Endothelial cell of umbilical vein (primary cell): ENCODE measurements around the gene TENT4B. TPM values are rescaled to one million over a fixed set of nuclear protein-coding genes. Genes with fewer than 3 reads are reported as not detected.

Experiments used
- BruUV-seq: library from RNA; stranded (reverse); fragments of 400-500 nt; replicated peaks from 2 replicates; lab custom pipeline; 2021; lab: Mats Ljungman, UMichigan
- CTCF ChIA-PET: fragments of 300-600, 350-600 bp; sonication (Branson Sonifier 250); formaldehyde crosslinking; loops from one replicate; lab custom pipeline; 2021; ENCODE audit warnings: antibody characterized with exemption, inconsistent platforms; lab: Charles Lee
- POLR2A ChIA-PET: fragments of 300-600, 350-600 bp; sonication (Branson Sonifier 250); formaldehyde crosslinking; loops from one replicate; lab custom pipeline; 2021; ENCODE audit warnings: antibody characterized with exemption, inconsistent platforms; lab: Charles Lee
- DNase-seq: peaks from one replicate; pipeline ENCODE4 v3.0.0-alpha.2; 2011; ENCODE audit warnings: low read depth, low spot score
- FAIRE-seq: peaks from 2 replicates; lab custom pipeline; 2011; peaks lifted over from hg19 to GRCh38; lab: Jason Lieb, UNC
- H2AFZ ChIP-seq: 2 replicates; pipeline ENCODE4 v1.6.0; 2012; ENCODE audit warnings: low read depth, low read length, control low read depth, inconsistent platforms
- H3K27ac ChIP-seq: 2 replicates; pipeline ENCODE4 v1.5.1; 2011; ENCODE audit warnings: low read depth, mild to moderate bottlenecking, control low read depth, low read length, moderate library complexity; ENCODE audit not compliant: insufficient read depth
- H3K27me3 ChIP-seq, 2 experiments: 2 replicates each; pipeline versions ENCODE4 v1.6.0 to v1.6.1; 2011; ENCODE audit warnings: low read length in 2 of 2, mixed read lengths in 1 of 2; ENCODE audit not compliant: control insufficient read depth in 2 of 2, insufficient read depth in 2 of 2
- H3K36me3 ChIP-seq, 2 experiments: 2 replicates in 1 of 2; 3 replicates in 1 of 2; pipeline ENCODE4 v1.5.1; 2011; ENCODE audit warnings: low read length in 2 of 2, mild to moderate bottlenecking in 1 of 2, moderate library complexity in 1 of 2; ENCODE audit not compliant: control insufficient read depth in 2 of 2, insufficient read depth in 2 of 2; ENCODE audit errors: extremely low read depth in 1 of 2
- H3K4me1 ChIP-seq: 3 replicates; pipeline ENCODE4 v1.5.1; 2011; ENCODE audit warnings: mild to moderate bottlenecking, low read length; ENCODE audit not compliant: control insufficient read depth, insufficient read depth; ENCODE audit errors: extremely low read depth
- H3K4me2 ChIP-seq: 2 replicates; pipeline ENCODE4 v1.6.1; 2011; ENCODE audit warnings: low read length, control low read depth, mixed read lengths; ENCODE audit not compliant: insufficient read depth
- H3K4me3 ChIP-seq, 3 experiments: fragments of 200-600 bp in 1 of 3; sonication (generic), shearing (Covaris generic) in 1 of 3; replicated peaks in 1 of 3; 2 replicates each; pipeline ENCODE4 v1.5.1; 2011 to 2016; ENCODE audit warnings: control low read depth in 3 of 3, low read length in 3 of 3, mild to moderate bottlenecking in 2 of 3, inconsistent platforms in 1 of 3, low read depth in 1 of 3, moderate library complexity in 1 of 3; ENCODE audit not compliant: insufficient read depth in 1 of 3
- H3K79me2 ChIP-seq: 2 replicates; pipeline ENCODE4 v1.6.0; 2012; ENCODE audit warnings: low read length, inconsistent platforms; ENCODE audit not compliant: control insufficient read depth, insufficient read depth
- H3K9ac ChIP-seq: replicated peaks from 2 replicates; pipeline ENCODE3; 2011; ENCODE audit warnings: low read length, control low read depth; ENCODE audit not compliant: insufficient read depth; ENCODE audit errors: extremely low read depth
- H3K9me1 ChIP-seq: replicated peaks from 3 replicates; pipeline ENCODE4 v1.6.0; 2011; ENCODE audit warnings: mild to moderate bottlenecking, low read length; ENCODE audit not compliant: control insufficient read depth, insufficient read depth; ENCODE audit errors: extremely low read depth
- H3K9me3 ChIP-seq: replicated peaks from 2 replicates; pipeline ENCODE4 v1.5.1; 2012; ENCODE audit warnings: low read length, inconsistent platforms; ENCODE audit not compliant: control insufficient read depth, insufficient read depth
- H4K20me1 ChIP-seq: replicated peaks from 2 replicates; pipeline ENCODE3; 2011; ENCODE audit warnings: mild to moderate bottlenecking, low read length; ENCODE audit not compliant: control insufficient read depth, insufficient read depth; ENCODE audit errors: extremely low read depth
- CTCF ChIP-seq, 2 donors: IDR thresholded peaks; 1 replicate in 1 of 2; 2 replicates in 1 of 2; pipeline ENCODE4 v1.5.1; 2011; ENCODE audit warnings: low read length in 2 of 2, mild to moderate bottlenecking in 2 of 2, moderate library complexity in 2 of 2, control low read depth in 1 of 2, inconsistent platforms in 1 of 2, low read depth in 1 of 2; ENCODE audit not compliant: insufficient read depth in 1 of 2; ENCODE audit errors: extremely low read depth in 1 of 2
- JUN ChIP-seq: IDR thresholded peaks from 2 replicates; pipeline ENCODE4 v1.6.1; 2011; ENCODE audit warnings: borderline replicate concordance, low read depth; ENCODE audit not compliant: insufficient read length, insufficient read depth
- POLR2AphosphoS5 ChIP-seq: IDR thresholded peaks from 2 replicates; pipeline ENCODE4 v1.6.1; 2012; ENCODE audit warnings: low read depth, mild to moderate bottlenecking, control low read depth, low read length, moderate library complexity; ENCODE audit not compliant: insufficient read depth
- dilution Hi-C: fragments of 300-500 bp; cut with MboI; formaldehyde crosslinking; loops from one replicate; pipeline ENCODE4 v1.15.0; 2019; ENCODE audit warnings: low sequenced_read_pairs; ENCODE audit not compliant: extremely low pct_ligation_motif_present
- intact Hi-C: fragments of 100-400 bp; cut with micrococcal nuclease; formaldehyde crosslinking; loops from one replicate; pipeline ENCODE4 v1.10.0; 2022
- polyA plus RNA-seq, 4 experiments: library from polyadenylated mRNA; depleted of rRNA in 3 of 4; stranded (reverse) in 3 of 4; unstranded in 1 of 4; fragments of >200 nt; gene quantifications; 2 replicates each; pipeline versions ENCODE4 v1.2.1 to v1.2.3, GENCODE V29; 2011 to 2012; ENCODE audit warnings: missing spikeins in 1 of 4
- total RNA-seq: library from RNA; stranded (reverse); gene quantifications from 2 replicates; pipeline ENCODE4 v1.2.3, GENCODE V29; 2021

The TENT4B gene
- total and polyA plus RNA-seq, 2 donors (not counting 3 experiments of a cell fraction or from before 2014, with no cell fraction given), result 4.2 to 13.1 TPM

GRCh38 chr16:50268352-50268751 is 115.2 kb downstream of the TENT4B start:
- no TSS peak for BruUV-seq
- CTCF ChIA-PET, result interaction anchor here (0.6 to 1.0 kb wide), 3 partner anchors 10 to 101 kb away, joined by 3 to 4 read pairs (median 3); partner anchors contain the start of gene BRD7

More at GRCh38 chr16:50268352-50268751, 115.2 kb downstream of the TENT4B start:
- dilution Hi-C loops (no loop called here), intact Hi-C loops (loop anchor here (5.0 kb wide), 1 partner anchor 99 kb away; the partner anchor contains the start of gene BRD7)
- H3K79me2 ChIP-seq, result no peaks in the 10 kb centered on the region
- no peak for DNase-seq
- peaks cover 14% of the 10 kb centered on the region for H3K4me1 ChIP-seq
- H3K27me3 ChIP-seq, result no peaks in the 10 kb centered on the region
- H3K27ac ChIP-seq, result no peak overlapping the region
- H3K4me3 ChIP-seq, result no peak overlapping the region
- POLR2A ChIA-PET, result no interaction called here
- H3K9me1 ChIP-seq, result no peaks in the 10 kb centered on the region
- no peak for FAIRE-seq
- H2AFZ ChIP-seq, result no peak overlapping the region
- H3K9ac ChIP-seq, result no peak overlapping the region
- H4K20me1 ChIP-seq, result no peaks in the 10 kb centered on the region
- TF ChIP-seq POLR2AphosphoS5 (no peak), CTCF (IDR thresholded peaks at IDR 0.05; ENCODE audit: extremely low read depth in 1 of 2, insufficient read depth in 1 of 2, low read depth in 1 of 2, low read length in 2 of 2) (no peak), JUN (no peak)
- no peaks in the 10 kb centered on the region for H3K36me3 ChIP-seq
- no peak overlapping the region for H3K4me2 ChIP-seq
- no peaks in the 10 kb centered on the region for H3K9me3 ChIP-seq
